GM23338 (cell line): ENCODE measurements around the gene OR2T3.
"Not testable (repeated sequence)": the region's sequence is repeated elsewhere in the genome, so short reads cannot be mapped to it uniquely, and the experiment has no call there.

Source experiments
- CREB1 ChIP-seq: fragments of 250-450 bp; sonication (Bioruptor Pico); IDR thresholded peaks from 2 replicates; pipeline ENCODE4 v1.5.0; 2020; ENCODE audit warnings: low read depth, mild to moderate bottlenecking, moderate library complexity
- CTCF ChIP-seq, 2 experiments: fragments of 200-600 bp in 1 of 2; sonication (generic) in 1 of 2; conservative IDR thresholded peaks; 2 replicates each; pipeline versions ENCODE4 v1.5.1 to v1.6.1; 2016 to 2017; ENCODE audit warnings: antibody characterized with exemption in 2 of 2, low read depth in 2 of 2, mild to moderate bottlenecking in 2 of 2, moderate library complexity in 1 of 2
- EZH2 ChIP-seq: fragments of 200-600 bp; sonication (generic); IDR thresholded peaks from one replicate; pipeline ENCODE4 v1.8.0; 2017; ENCODE audit warnings: antibody characterized with exemption, mild to moderate bottlenecking, low read depth; ENCODE audit not compliant: unreplicated experiment
- POLR2AphosphoS5 ChIP-seq: IDR thresholded peaks from 2 replicates; pipeline ENCODE4 v1.6.1; 2016; ENCODE audit warnings: antibody characterized with exemption, low read depth

GRCh38 chr1:248442500-248443277, 30.5 kb upstream of the OR2T3 start:
- not testable (repeated sequence) for TF ChIP-seq POLR2AphosphoS5; EZH2; CTCF (conservative IDR thresholded peaks at IDR 0.05; ENCODE audit: low read depth in 2 of 2); CREB1 (CRISPR knock-in tag)
